ENCODE results near the gene HSD17B12.

HSD17B12 gene

DNA sequence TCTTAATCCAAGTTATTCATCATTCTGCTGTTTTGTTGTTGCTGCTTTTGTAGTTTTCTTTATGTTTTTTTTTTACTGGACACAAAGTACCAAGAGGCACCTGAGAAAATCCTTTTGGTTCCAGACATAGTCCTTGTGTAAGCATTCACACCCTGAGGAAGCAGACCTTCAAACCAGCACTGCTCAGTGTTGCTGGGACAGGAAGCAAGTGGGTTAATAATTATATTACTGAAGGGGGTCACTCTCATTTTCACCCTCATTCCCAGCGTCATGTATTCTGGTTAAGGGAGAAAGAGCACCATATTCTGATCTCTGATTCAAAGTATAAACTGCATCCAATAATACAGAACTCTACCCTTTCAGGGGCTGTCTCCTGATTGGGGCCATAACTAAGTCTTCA lies 194.2 kb downstream of the HSD17B12 start:
- no peak for DNase-seq

DNA sequence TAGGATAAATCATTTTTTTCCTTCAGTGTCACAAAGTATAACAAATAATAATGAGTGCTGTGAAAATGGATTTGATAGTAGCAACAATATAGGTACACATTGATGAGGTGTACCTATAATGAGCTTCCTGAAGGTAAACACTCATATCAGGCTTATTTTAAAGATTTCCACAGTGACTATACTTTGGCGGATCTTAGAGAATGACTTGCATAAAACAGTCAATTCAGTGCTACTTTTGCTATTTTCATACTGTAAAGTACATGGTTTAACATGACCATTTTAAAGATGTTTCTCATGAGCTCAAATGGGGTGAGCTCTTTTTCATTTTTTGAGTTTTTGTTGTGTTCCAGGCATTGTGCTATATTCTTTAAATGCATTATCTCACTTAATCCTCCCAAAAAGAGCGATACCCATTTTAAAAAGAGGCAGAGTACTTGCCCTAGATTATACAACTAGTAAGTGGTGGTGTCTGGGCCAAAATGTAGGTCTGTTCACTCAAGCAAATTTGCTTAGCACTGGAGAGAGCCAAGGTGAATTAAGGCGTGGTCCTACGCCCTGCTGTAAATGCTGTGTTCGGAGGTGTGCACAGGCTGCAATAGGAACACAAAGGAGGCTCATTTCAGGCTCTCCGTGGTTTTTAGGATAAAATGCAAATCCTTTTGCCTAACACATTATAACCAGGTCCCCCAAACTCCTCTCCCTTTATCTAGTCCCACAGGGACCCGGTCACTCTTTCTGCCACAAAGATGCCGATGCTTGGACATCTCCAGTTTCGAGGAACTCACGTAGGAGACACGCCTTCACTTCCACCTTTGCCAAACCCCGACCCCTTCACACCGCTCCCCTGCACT lies 199.5 kb downstream of the HSD17B12 start:
- DNase-seq = no peak

GRCh38 chr11:43880640-43881159 lies 200.2 kb downstream of the HSD17B12 start, which contains the start of gene ALKBH3:
Gene ALKBH3 (plus strand): TSS chr11:43880831. CDS start chr11:43882653, 1,822 bp downstream.
- DNase-seq = peak; percentile 87

- no peak for DNase-seq
Observed at GRCh38 chr11:43892851-43893250, 212.3 kb downstream of the HSD17B12 start.

- no peak for DNase-seq
Observed at GRCh38 chr11:43894546-43894945, 214.0 kb downstream of the HSD17B12 start.

GRCh38 chr11:43895601-43896000 lies 215.1 kb downstream of the HSD17B12 start:
- no peak for DNase-seq

GRCh38 chr11:43898574-43898973 lies 218.0 kb downstream of the HSD17B12 start:
- DNase-seq = no peak

DNA sequence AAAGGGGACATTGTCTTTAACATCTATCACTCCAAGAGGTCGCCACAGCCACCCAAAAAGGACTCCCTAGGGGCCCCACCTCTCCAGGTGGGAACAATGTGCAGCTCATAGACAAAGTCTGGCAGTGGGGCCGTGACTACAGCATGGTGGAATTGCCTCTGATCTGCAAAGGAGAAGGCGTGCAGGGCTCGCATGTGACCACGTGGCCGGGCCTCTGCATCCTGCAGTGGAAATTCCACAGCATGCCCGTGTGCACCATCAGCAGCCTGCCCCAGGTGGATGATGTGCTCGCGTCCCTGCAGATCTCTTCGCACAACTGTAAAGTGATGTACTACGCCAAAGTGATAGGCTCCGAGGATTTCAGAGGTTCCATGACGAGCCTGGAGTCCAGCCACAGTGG lies 218.6 kb downstream of the HSD17B12 start:
- DNase-seq = no peak

DNA sequence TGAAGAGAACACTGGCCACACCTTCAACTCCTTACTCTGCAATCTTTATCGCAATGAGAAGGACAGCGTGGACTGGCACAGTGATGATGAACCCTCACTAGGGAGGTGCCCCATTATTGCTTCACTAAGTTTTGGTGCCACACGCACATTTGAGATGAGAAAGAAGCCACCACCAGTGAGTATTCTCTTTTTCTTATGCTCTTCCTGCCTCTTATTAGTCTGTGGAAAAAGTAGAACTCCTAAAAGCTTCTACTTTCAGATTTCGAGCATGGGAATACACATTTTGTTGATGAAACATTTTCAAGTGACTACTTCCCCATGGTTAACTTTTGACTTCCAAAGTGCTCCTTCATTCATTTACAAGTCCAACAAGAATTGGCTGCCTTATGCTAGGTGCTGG lies 221.0 kb downstream of the HSD17B12 start:
- no peak for DNase-seq

DNA sequence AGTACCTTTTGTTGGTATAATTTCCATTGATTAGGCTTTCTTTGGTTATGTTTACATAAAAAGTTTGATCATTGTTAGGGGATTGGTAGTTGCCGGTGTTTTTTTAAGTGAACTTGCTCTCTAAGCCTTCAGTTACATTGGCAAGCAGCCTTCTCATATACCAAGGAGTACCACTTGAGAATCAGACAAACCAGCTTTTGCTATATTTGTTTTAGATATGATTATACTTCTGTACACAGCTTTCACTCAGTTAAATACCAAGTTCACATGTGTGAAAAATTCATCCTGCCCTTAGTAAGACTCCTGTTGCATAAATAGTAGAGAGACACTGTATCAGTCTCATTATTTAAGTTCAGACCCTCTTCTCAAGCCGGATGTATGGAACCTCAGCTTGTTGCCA lies 222.5 kb downstream of the HSD17B12 start:
- no peak for DNase-seq

DNA sequence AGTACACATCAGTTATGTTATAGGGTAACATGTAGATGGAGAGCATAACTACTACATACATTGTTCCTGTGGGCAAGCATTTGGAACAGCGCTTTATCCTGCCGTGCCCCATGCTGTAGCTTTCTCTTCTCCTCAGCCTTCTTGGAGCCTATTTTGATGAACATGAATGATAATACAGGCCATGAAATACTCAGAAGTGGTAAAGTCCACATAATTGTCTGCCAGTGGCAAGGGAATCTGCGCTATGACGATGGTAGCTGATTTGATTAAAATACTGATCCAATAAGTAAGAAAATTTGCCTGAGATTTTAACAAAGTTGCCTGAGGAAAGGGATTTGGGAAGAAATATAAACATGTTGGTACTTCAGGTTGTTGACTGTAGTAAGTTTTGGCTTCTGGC lies 223.4 kb downstream of the HSD17B12 start:
- no peak for DNase-seq

- DNase-seq = no peak
Observed at GRCh38 chr11:43904742-43905535, 224.4 kb downstream of the HSD17B12 start.

DNA sequence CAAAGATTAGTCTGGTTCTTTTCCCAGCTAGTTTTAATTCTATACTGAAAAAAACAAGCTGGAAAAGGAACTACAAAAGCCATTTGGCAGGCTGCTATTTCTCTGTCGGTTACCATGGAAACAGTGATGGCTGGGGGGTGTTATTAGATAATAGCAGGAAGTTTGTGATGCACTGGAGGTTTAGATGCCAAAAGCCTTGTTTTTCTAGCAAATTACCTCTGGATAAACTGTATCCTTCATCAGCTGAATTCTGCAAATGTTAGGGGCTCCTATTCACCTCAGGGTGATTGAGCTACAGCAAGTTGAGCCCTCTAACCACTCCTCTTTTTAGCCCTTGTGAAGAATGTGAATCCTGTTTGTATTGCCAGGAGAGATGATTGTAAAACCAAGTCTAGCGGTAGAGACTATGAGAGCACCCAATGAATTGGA lies 225.3 kb downstream of the HSD17B12 start:
- DNase-seq = no peak

All from stimulated activated CD4-positive, alpha-beta T cell treated with anti-CD3 and anti-CD28 coated beads, Interleukin-4, amount 100 ng/mL, for 4 hours (primary cell).